ENCODE data around the gene GABRG3.

GABRG3 gene

GRCh38 chr15:27482287-27482686 lies 511.3 kb downstream of the GABRG3 start:
- H3K9me3 ChIP-seq (ENCODE audit: control insufficient read depth, insufficient read depth, low read length) = no peaks in the 10 kb centered on the region
- no peak overlapping the region for H3K9ac ChIP-seq (ENCODE audit: low read depth, low read length)
- peaks cover 12% of the 10 kb centered on the region for H3K4me1 ChIP-seq (ENCODE audit: insufficient read depth, low read length)
- H3K36me3 ChIP-seq (ENCODE audit: insufficient read depth, low read length) = no peaks in the 10 kb centered on the region

- Histone ChIP-seq H3K9me3 (ENCODE audit: control insufficient read depth, insufficient read depth, low read length) (no peaks in the 10 kb centered on the region), H3K36me3 (ENCODE audit: insufficient read depth, low read length) (no peaks in the 10 kb centered on the region), H3K4me1 (ENCODE audit: insufficient read depth, low read length) (peaks cover 12% of the 10 kb centered on the region), H3K9ac (ENCODE audit: low read depth, low read length) (no peak overlapping the region)
These were observed 512.1 kb downstream of the GABRG3 start for GRCh38 chr15:27483124-27483523.

GRCh38 chr15:27485265-27485664 lies 514.3 kb downstream of the GABRG3 start:
- no peak overlapping the region for H3K9ac ChIP-seq (ENCODE audit: low read depth, low read length)
- no peaks in the 10 kb centered on the region for H3K36me3 ChIP-seq (ENCODE audit: insufficient read depth, low read length)
- H3K4me1 ChIP-seq (ENCODE audit: insufficient read depth, low read length) = peaks cover 12% of the 10 kb centered on the region
- no peaks in the 10 kb centered on the region for H3K9me3 ChIP-seq (ENCODE audit: control insufficient read depth, insufficient read depth, low read length)

GRCh38 chr15:27486051-27486450 lies 515.1 kb downstream of the GABRG3 start:
- Histone ChIP-seq H3K9me3 (ENCODE audit: control insufficient read depth, insufficient read depth, low read length) (no peaks in the 10 kb centered on the region), H3K4me1 (ENCODE audit: insufficient read depth, low read length) (peaks cover 15% of the 10 kb centered on the region), H3K9ac (ENCODE audit: low read depth, low read length) (no peak overlapping the region), H3K36me3 (ENCODE audit: insufficient read depth, low read length) (no peaks in the 10 kb centered on the region)

- no peaks in the 10 kb centered on the region for H3K9me3 ChIP-seq (ENCODE audit: control insufficient read depth, insufficient read depth, low read length)
- peaks cover 16% of the 10 kb centered on the region for H3K4me1 ChIP-seq (ENCODE audit: insufficient read depth, low read length)
- H3K36me3 ChIP-seq (ENCODE audit: insufficient read depth, low read length) = no peaks in the 10 kb centered on the region
- no peak overlapping the region for H3K9ac ChIP-seq (ENCODE audit: low read depth, low read length)
These were observed 516.0 kb downstream of the GABRG3 start for GRCh38 chr15:27486683-27487647.

GRCh38 chr15:27487846-27488245 lies 516.9 kb downstream of the GABRG3 start:
- no peak overlapping the region for H3K9ac ChIP-seq (ENCODE audit: low read depth, low read length)
- no peaks in the 10 kb centered on the region for H3K9me3 ChIP-seq (ENCODE audit: control insufficient read depth, insufficient read depth, low read length)
- peaks cover 7% of the 10 kb centered on the region for H3K4me1 ChIP-seq (ENCODE audit: insufficient read depth, low read length)
- no peaks in the 10 kb centered on the region for H3K36me3 ChIP-seq (ENCODE audit: insufficient read depth, low read length)

- Histone ChIP-seq H3K4me1 (ENCODE audit: insufficient read depth, low read length) (peaks cover 5% of the 10 kb centered on the region; the same call in 1 of the 2 replicates), H3K9me3 (ENCODE audit: control insufficient read depth, insufficient read depth, low read length) (no peaks in the 10 kb centered on the region), H3K9ac (ENCODE audit: low read depth, low read length) (no peak overlapping the region), H3K36me3 (ENCODE audit: insufficient read depth, low read length) (no peaks in the 10 kb centered on the region)
These were observed 520.0 kb downstream of the GABRG3 start for GRCh38 chr15:27490867-27491595.

- no peaks in the 10 kb centered on the region for H3K9me3 ChIP-seq (ENCODE audit: control insufficient read depth, insufficient read depth, low read length)
- peaks cover 5% of the 10 kb centered on the region; the same call in 1 of the 2 replicates for H3K4me1 ChIP-seq (ENCODE audit: insufficient read depth, low read length)
- no peak overlapping the region for H3K9ac ChIP-seq (ENCODE audit: low read depth, low read length)
- no peaks in the 10 kb centered on the region for H3K36me3 ChIP-seq (ENCODE audit: insufficient read depth, low read length)
These were observed 521.0 kb downstream of the GABRG3 start for GRCh38 chr15:27491666-27492621.

GRCh38 chr15:27495963-27496459 lies 525.0 kb downstream of the GABRG3 start:
- no peaks in the 10 kb centered on the region for H3K36me3 ChIP-seq (ENCODE audit: insufficient read depth, low read length)
- peaks cover 2% of the 10 kb centered on the region; the same call in 1 of the 2 replicates for H3K4me1 ChIP-seq (ENCODE audit: insufficient read depth, low read length)
- H3K9ac ChIP-seq (ENCODE audit: low read depth, low read length) = no peak overlapping the region
- no peaks in the 10 kb centered on the region for H3K9me3 ChIP-seq (ENCODE audit: control insufficient read depth, insufficient read depth, low read length)

GRCh38 chr15:27498700-27499099 lies 527.7 kb downstream of the GABRG3 start:
- Histone ChIP-seq H3K9ac (ENCODE audit: low read depth, low read length) (no peak overlapping the region), H3K9me3 (ENCODE audit: control insufficient read depth, insufficient read depth, low read length) (no peaks in the 10 kb centered on the region), H3K4me1 (ENCODE audit: insufficient read depth, low read length) (no peaks in the 10 kb centered on the region), H3K36me3 (ENCODE audit: insufficient read depth, low read length) (no peaks in the 10 kb centered on the region)

GRCh38 chr15:27499191-27499590 lies 528.2 kb downstream of the GABRG3 start:
- no peaks in the 10 kb centered on the region for H3K36me3 ChIP-seq (ENCODE audit: insufficient read depth, low read length)
- no peaks in the 10 kb centered on the region for H3K4me1 ChIP-seq (ENCODE audit: insufficient read depth, low read length)
- no peak overlapping the region for H3K9ac ChIP-seq (ENCODE audit: low read depth, low read length)
- H3K9me3 ChIP-seq (ENCODE audit: control insufficient read depth, insufficient read depth, low read length) = no peaks in the 10 kb centered on the region

- Histone ChIP-seq H3K4me1 (ENCODE audit: insufficient read depth, low read length) (no peaks in the 10 kb centered on the region), H3K36me3 (ENCODE audit: insufficient read depth, low read length) (no peaks in the 10 kb centered on the region), H3K9ac (ENCODE audit: low read depth, low read length) (no peak overlapping the region), H3K9me3 (ENCODE audit: control insufficient read depth, insufficient read depth, low read length) (no peaks in the 10 kb centered on the region)
These were observed 528.7 kb downstream of the GABRG3 start for GRCh38 chr15:27499719-27500118.

- Histone ChIP-seq H3K36me3 (ENCODE audit: insufficient read depth, low read length) (no peaks in the 10 kb centered on the region), H3K9ac (ENCODE audit: low read depth, low read length) (no peak overlapping the region), H3K4me1 (ENCODE audit: insufficient read depth, low read length) (no peaks in the 10 kb centered on the region), H3K9me3 (ENCODE audit: control insufficient read depth, insufficient read depth, low read length) (no peaks in the 10 kb centered on the region; the same call in 1 of the 2 replicates)
These were observed 529.2 kb downstream of the GABRG3 start for GRCh38 chr15:27500206-27500605.

- Histone ChIP-seq H3K4me1 (ENCODE audit: insufficient read depth, low read length) (no peaks in the 10 kb centered on the region), H3K36me3 (ENCODE audit: insufficient read depth, low read length) (no peaks in the 10 kb centered on the region), H3K9me3 (ENCODE audit: control insufficient read depth, insufficient read depth, low read length) (peaks cover 2% of the 10 kb centered on the region; the same call in 1 of the 2 replicates), H3K9ac (ENCODE audit: low read depth, low read length) (no peak overlapping the region)
These were observed 535.8 kb downstream of the GABRG3 start for GRCh38 chr15:27506752-27507151.
